ENCODE results near the gene ZNF30.

DNA sequence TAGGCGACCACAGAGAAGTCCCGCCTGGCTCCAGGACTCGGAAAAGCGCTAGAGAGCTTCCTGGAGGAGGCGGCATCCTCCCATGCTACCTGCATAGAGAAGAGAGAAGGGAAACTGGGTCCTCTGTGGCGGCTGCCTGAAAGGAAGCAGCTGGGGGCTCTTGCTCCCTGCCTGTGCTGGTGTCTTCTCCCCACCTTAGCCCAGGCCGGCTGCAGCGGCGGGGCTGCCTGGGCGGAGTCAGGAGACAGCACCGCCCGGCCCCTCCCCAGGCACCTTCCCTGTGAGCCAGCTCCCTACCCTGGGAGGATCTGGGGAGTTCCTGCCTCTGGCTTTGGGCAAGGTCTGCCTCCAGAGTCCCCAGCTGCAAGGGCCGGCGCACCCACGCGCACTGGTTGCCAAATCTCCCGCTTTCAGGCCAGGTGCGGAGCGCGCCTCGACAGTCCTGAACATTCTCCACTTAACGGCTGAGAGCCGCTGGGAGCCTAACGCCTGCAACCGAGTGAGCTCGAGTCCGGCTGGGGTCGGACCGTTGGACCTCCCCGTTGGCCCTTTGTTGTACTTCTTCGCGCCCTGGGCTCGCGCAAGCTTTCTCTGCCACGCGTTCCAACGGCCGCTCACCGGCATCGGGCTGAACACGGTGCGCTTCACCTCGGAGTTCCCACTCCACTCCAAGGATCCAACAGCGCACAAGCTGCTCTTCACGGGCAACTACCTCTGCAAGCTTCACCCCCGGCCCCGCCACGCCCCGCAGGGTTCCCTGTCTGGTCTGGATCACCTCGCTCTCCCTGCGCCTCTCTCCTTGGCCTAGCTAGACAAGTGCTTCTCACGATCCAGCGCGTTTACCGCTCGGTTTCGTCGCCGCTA lies 21.8 kb upstream of the ZNF30 start:
- TF ChIP-seq POLR2A (IDR thresholded peaks at IDR 0.05; ENCODE audit: low read length) (no peak), GATA1 (IDR thresholded peaks at IDR 0.05; ENCODE audit: low read depth, low read length) (no peak)
